D721Med (cell line): ENCODE results near the gene CEP63.
A peak's percentile ranks its signal among the peaks of the same experiment; 100 is the strongest.

ENCODE experiments used
- DNase-seq: peaks from one replicate; pipeline ENCODE4 v3.0.0; 2011; ENCODE audit warnings: low spot score; ENCODE audit not compliant: insufficient read length
- FAIRE-seq: peaks from 2 replicates; lab custom pipeline; 2011; peaks lifted over from hg19 to GRCh38; lab: Jason Lieb, UNC
- CTCF ChIP-seq: IDR thresholded peaks from 2 replicates; pipeline ENCODE4 v1.5.1; 2012; ENCODE audit warnings: mild to moderate bottlenecking, control low read depth; ENCODE audit not compliant: insufficient read depth; ENCODE audit errors: missing control alignments

Gene CEP63

GRCh38 chr3:134485718-134486576 lies at the start of gene CEP63, which contains the start of gene ANAPC13:
CEP63 (plus strand) TSS chr3:134486057; CDS start chr3:134495321, 9,264 bp downstream.
ANAPC13 (minus strand) TSS chr3:134485985; CDS start chr3:134482904, 3,081 bp downstream.
- no peak for TF ChIP-seq CTCF
- DNase-seq (peak; percentile 62), FAIRE-seq (no peak)

- FAIRE-seq (no peak), DNase-seq (no peak)
- TF ChIP-seq CTCF = no peak
These were observed 48.6 kb upstream of the CEP63 start for GRCh38 chr3:134437211-134437752.

GRCh38 chr3:134441321-134441720 lies 44.5 kb upstream of the CEP63 start:
- DNase-seq (no peak), FAIRE-seq (no peak)
- no peak for TF ChIP-seq CTCF

DNA sequence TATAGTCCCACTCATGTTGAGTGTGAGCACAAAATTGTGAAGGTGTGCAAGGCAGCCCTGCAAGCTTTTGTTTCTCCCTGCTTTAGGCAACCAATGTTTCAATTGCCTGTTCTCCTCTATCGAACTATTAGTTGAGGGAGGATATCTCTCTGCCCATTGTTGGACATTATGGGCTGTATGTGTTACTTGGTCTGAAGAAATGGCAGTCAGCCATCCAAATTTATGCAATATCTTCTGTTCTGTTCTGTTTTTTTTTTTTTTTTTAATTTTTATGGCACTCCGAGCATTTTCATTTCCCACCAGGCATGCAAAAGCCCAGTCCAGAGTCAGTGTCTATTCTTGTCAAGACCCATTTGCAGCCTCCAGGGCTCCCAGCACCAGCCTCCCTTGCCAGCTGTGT lies 44.0 kb upstream of the CEP63 start:
- no peak for FAIRE-seq
- no peak for TF ChIP-seq CTCF
- no peak for DNase-seq

DNA sequence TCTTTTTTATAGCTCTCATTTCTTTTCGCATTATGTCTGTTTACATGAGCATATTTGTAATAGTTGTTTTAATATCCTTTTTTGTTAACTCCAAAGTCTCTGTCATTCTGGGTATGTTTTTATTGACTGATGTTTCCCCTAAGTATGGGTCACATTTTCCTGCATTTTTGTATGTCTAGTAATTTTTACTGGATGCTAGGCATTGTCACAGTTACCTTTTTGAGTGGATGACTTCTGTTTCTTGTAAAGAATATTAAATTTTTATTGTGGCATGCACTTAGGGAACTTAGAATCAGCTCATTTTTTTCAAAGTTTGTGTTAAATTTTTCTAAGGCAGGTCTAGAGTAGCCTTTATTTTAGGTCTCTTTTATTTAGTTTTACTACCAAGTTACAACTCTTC lies 40.8 kb upstream of the CEP63 start:
- DNase-seq = no peak
- TF ChIP-seq CTCF = no peak
- FAIRE-seq = no peak

GRCh38 chr3:134445636-134446035 lies 40.2 kb upstream of the CEP63 start:
- FAIRE-seq (no peak), DNase-seq (no peak)
- no peak for TF ChIP-seq CTCF

GRCh38 chr3:134446800-134447199 lies 39.1 kb upstream of the CEP63 start:
- DNase-seq = no peak
- FAIRE-seq = no peak
- TF ChIP-seq CTCF = no peak
